Small intestine (tissue), 7 donors: Measurements from ENCODE around the gene ABCC6. TPM values are rescaled to one million over a fixed set of nuclear protein-coding genes. Genes with fewer than 3 reads are reported as not detected.
"Not testable (repeated sequence)": the region's sequence is repeated elsewhere in the genome, so short reads cannot be mapped to it uniquely, and the experiment has no call there.

Experiments used
- DNase-seq, 2 donors: peaks; one replicate each; pipeline versions ENCODE4 v3.0.0 to v3.0.0-alpha.2; 2013
- FAIRE-seq: peaks from 2 replicates; lab custom pipeline; 2012; peaks lifted over from hg19 to GRCh38; lab: Jason Lieb, UNC
- H3K27ac ChIP-seq, 3 donors: one replicate each; pipeline ENCODE4 v1.5.1; 2013; ENCODE audit warnings: low read length in 2 of 3, mild to moderate bottlenecking in 2 of 3, control low read depth in 1 of 3, inconsistent platforms in 1 of 3, low read depth in 1 of 3, moderate library complexity in 1 of 3
- H3K27me3 ChIP-seq, 3 donors: one replicate each; pipeline ENCODE4 v1.6.1; 2013; ENCODE audit warnings: low read length in 3 of 3, inconsistent platforms in 1 of 3; ENCODE audit not compliant: control insufficient read depth in 3 of 3, insufficient read depth in 3 of 3
- H3K36me3 ChIP-seq, 3 donors: one replicate each; pipeline ENCODE4 v1.6.1; 2013; ENCODE audit warnings: low read length in 3 of 3, inconsistent platforms in 1 of 3, low read depth in 1 of 3, mild to moderate bottlenecking in 1 of 3, moderate library complexity in 1 of 3; ENCODE audit not compliant: control insufficient read depth in 3 of 3, insufficient read depth in 2 of 3
- H3K4me1 ChIP-seq, 3 donors: one replicate each; pipeline ENCODE4 v1.6.1; 2013; ENCODE audit warnings: low read length in 2 of 3, inconsistent platforms in 1 of 3, low read depth in 1 of 3, mild to moderate bottlenecking in 1 of 3, moderate library complexity in 1 of 3; ENCODE audit not compliant: control insufficient read depth in 3 of 3, insufficient read depth in 2 of 3
- H3K4me3 ChIP-seq, 3 donors: one replicate each; pipeline ENCODE4 v1.5.1; 2013; ENCODE audit warnings: low read length in 3 of 3, control low read depth in 1 of 3, inconsistent platforms in 1 of 3, low read depth in 1 of 3, mild to moderate bottlenecking in 1 of 3, moderate library complexity in 1 of 3
- H3K9me3 ChIP-seq, 2 donors: one replicate each; pipeline ENCODE4 v1.6.1; 2013; ENCODE audit warnings: low read depth in 1 of 2, low read length in 1 of 2; ENCODE audit not compliant: control insufficient read depth in 2 of 2, insufficient read depth in 1 of 2
- WGBS, 3 donors: extraction: QIAGEN DNeasy Blood & Tissue Kit; methylation state at CpG; one replicate each; pipeline ENCODE4 v1.1.7; 2013; 5-methylcytosine and 5-hydroxymethylcytosine counted together
- polyA plus RNA-seq, 4 donors: library from polyadenylated mRNA; stranded (reverse) in 3 of 4; unstranded in 1 of 4; fragments of 200-250 nt in 3 of 4; fragments of 120-200 nt in 1 of 4; gene quantifications; one replicate each; pipeline versions ENCODE4 v1.2.1 to v1.2.3, GENCODE V29; 2013
- donor health status: healthy with polysubstance abuse.
- donor health status: control.
- donor health status: control.
- donor health status: Bipolar disorder and iron deficiency.
- donor health status: healthy.

Gene ABCC6
- polyA plus RNA-seq, 4 donors: 10.7 to 100 (median 57.8) TPM

DNA sequence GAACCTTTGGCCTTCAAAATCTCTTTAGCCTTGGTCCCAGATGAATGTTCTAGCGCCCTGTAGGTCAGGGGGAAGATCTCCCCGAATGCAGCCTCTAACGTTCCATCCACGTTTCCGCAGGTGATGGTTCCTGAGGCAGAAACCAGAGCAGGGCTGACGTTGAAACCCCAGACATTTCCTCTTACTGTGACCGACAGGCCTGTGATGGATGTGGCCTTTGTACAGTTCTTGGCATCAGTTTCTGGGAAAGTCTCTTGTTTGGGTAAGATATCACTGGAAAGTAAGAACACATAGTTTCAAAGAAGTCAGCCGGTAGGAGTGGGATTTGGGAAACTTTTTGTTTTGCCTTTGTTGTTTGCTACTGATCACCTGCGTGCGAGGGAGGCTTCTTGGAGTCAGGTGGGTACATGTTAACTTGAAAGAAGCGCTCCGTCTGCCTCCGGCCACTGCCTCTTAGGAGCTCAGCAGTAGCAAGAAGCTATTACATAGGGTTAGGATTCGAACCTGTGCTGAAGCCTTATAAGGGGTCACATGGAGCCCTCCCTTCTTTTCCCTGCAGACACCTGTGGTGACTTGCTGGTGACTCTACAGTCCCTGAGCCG lies 39.8 kb upstream of the ABCC6 start:
- not testable (repeated sequence) for H3K4me3 ChIP-seq, DNase-seq, H3K4me1 ChIP-seq, H3K27ac ChIP-seq, H3K9me3 ChIP-seq, H3K36me3 ChIP-seq, H3K27me3 ChIP-seq, FAIRE-seq
- WGBS, 3 donors: 79 to 86% (median 85%) methylated on average over 10 to 14 of the region's 15 CpGs

DNA sequence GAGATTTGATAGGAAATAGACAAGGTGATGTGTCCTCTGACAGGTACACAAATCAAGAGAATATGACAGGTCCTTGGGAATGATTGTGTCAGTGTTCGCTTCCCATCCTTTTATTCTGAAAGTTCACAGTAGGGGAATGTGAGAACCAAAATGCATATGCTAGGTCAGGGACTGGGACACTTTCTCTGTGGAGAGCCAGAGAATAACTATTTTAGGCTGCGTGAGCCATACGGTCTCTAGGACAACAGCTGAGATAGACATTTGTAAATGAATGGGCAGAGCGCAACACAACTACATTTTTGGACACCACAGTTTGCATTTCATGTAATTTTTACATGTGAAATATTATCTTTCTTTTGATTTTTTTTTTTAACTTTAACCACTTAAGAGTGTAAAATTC lies 36.7 kb upstream of the ABCC6 start:
- not testable (repeated sequence) for H3K27me3 ChIP-seq, H3K9me3 ChIP-seq, H3K27ac ChIP-seq, DNase-seq, H3K4me3 ChIP-seq, H3K4me1 ChIP-seq, H3K36me3 ChIP-seq, FAIRE-seq
- WGBS, 3 donors: 100% methylated on average over 1 of the region's 4 CpGs; no CpG with 5 or more reads in 2 of the 3 donors

DNA sequence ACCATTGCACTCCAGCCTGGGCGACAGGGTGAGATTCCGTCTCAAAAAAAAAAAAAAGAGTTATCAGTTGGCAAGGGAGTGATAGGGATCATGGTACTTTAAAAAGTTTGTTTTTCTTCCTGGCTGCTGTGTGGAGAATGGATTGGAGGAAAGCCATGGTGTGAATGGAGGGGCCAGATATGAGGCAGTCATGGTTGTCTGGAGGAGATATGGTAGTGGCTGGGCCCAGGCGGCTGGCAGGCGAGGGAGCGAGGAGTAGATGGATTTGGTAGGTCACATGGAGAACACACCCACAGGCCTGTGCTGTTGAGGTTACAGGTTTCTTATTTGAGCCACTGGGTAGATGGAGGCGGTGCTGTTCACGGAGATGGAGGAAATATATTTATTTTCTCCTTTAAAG lies 35.5 kb upstream of the ABCC6 start:
- DNase-seq, FAIRE-seq, H3K4me1 ChIP-seq, H3K36me3 ChIP-seq, H3K27me3 ChIP-seq, H3K4me3 ChIP-seq, H3K27ac ChIP-seq, H3K9me3 ChIP-seq: not testable (repeated sequence)
- WGBS, 3 donors: 86 to 94% (median 90%) methylated on average over 5 to 7 of the region's 7 CpGs

DNA sequence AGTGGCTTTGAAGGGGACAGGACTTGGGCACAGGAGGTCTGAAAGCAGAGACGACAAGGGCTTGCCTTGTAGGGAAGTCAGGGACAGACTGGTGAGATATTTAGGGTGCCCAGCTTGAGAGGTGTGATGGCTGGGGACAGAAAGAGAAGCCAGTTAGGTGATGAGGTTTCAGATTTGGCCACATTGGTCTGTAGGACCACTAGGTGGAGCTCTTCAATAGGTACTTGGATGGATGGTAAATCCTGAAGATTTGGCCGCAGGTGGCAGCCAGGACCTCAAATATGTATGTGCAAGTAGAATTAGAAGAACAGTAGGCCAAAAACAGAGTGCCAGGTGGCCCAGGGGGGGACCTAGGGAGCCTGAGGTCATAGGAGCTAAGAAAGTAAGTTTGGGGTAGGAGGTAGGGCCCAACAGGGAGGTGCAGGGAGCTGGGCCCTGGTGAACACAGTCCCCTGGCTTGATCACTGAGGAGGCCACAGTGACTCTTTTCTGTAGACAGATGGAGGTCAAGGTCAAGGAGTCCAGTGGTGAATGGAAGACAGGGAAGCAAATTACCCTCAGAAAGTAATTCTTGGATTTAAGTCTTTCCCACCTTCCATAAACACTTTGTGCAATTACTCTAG lies 34.1 kb upstream of the ABCC6 start:
- not testable (repeated sequence) for FAIRE-seq, H3K27me3 ChIP-seq, H3K4me3 ChIP-seq, H3K9me3 ChIP-seq, H3K36me3 ChIP-seq, H3K27ac ChIP-seq, DNase-seq, H3K4me1 ChIP-seq
- WGBS, 3 donors: 49 to 67% (median 67%) methylated on average over 1 to 2 of the region's 2 CpGs

DNA sequence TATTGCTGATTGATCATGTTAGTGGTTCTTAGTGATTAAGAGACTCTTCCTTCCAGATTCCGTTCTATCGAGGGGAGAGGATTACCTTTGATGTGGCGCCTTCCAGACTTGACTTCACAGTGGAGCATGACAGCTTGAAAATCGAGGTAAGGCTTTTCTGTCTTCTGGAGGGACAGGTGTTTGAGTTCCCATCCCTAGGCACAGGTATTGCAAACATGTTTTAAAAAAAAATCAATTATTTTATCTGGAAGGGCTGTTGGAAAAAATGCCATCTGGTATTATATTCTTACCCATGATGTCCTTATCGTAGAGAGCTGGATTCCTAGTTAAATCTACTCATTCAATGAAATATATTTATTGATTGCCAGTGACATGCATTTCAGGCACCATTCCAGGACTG lies 29.1 kb upstream of the ABCC6 start:
- FAIRE-seq, H3K27ac ChIP-seq, H3K36me3 ChIP-seq, H3K4me3 ChIP-seq, H3K27me3 ChIP-seq, H3K9me3 ChIP-seq, H3K4me1 ChIP-seq, DNase-seq: not testable (repeated sequence)
- WGBS, 3 donors: no CpG with 5 or more reads among the region's 5 CpGs

DNA sequence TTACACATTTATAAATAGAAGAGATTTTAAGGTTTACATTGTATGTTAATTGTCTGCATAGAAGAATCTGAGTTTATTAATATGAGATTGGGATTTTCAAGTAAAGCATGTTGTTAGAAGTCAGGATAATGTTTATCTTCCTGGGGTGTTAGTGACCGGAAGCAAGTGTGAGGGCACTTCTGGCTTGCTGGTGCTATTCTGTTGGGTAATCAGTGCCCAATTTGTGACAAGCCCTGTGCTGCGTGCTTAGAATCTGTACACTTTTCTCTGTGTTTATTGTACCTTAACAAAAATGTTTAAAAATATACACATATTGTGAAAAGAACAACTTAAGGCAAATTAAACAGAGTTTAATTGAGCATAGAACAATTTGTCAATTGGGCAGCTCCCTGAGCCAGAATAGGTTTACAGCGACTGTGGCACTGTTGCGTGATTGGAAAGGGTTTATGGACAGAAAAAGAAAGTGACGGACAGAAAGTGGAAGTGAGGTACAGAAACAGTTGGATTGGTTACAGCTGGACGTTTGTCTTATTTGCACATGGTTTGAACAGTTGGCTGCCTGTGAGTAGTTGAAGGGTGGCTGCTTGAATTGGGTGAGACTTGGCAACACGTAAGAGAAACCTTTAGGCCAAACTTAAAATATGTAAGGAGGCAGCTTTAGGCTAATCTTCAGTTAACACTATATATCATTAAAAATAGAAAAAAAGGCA lies 26.5 kb upstream of the ABCC6 start:
- WGBS, 3 donors: 86 to 95% (median 87%) methylated on average over 3 of the region's 7 CpGs
- not testable (repeated sequence) for H3K9me3 ChIP-seq, H3K27ac ChIP-seq, FAIRE-seq, H3K4me3 ChIP-seq, H3K4me1 ChIP-seq, DNase-seq, H3K27me3 ChIP-seq, H3K36me3 ChIP-seq

DNA sequence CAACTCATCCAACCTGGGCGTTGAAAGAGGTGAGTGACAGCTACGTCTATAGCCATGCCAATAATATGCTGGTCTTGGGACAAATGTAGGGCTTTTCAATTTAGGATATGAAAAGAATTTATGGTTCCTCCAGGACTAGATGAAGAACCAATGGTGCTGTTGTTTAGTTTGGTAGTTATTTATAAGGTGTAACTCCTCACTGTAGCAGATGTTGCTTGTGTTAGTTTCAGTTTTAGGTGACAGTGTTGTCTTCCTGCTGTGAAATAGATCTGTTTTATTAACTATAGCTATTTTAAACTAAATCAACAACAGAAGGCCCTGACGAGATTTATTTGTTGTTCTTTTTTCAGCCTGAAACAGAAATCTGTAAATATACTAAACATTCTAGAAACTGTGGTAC lies 24.1 kb upstream of the ABCC6 start:
- not testable (repeated sequence) for FAIRE-seq, H3K36me3 ChIP-seq, H3K9me3 ChIP-seq, H3K4me1 ChIP-seq, H3K27me3 ChIP-seq, DNase-seq, H3K4me3 ChIP-seq, H3K27ac ChIP-seq
- WGBS, 3 donors: no CpG with 5 or more reads among the region's 3 CpGs

DNA sequence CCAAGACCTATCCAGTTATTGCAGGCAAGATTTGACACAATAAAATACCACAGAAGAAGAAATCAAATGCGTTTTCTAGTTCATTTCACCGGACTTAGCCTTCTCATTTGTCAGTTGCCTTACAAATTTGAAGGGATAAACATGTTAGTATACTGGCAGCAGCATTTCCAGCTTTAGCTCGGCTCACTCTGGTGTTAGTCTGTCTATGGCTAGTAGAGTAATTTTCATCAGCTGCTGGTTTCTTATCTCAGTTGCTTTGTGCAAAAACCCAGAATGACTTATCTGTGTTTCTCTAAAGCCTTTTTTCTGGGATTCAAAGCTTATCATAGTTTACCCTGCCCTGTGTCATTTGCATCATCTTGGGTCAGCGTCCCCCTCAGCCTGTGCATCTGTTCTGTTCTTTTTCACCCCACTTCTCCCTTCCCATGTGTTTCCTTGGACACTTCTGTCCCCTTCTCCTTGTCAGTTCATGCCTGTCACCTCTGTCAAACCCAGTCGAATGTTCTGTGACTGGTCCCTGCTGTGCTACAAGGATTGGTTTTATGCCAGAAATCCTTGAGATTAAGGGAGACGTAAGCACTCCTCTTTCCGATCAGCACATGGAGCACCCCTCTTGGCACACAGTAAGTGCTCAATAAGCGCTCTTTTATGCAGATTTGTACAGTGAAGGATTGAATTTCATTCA lies 23.4 kb upstream of the ABCC6 start:
- not testable (repeated sequence) for H3K4me1 ChIP-seq, H3K36me3 ChIP-seq, H3K4me3 ChIP-seq, H3K27ac ChIP-seq, H3K9me3 ChIP-seq, H3K27me3 ChIP-seq, DNase-seq, FAIRE-seq
- WGBS, 3 donors: 86 to 93% (median 88%) methylated on average over 3 to 4 of the region's 8 CpGs
